ENCODE data around the gene C9orf50.

C9orf50 gene

DNA sequence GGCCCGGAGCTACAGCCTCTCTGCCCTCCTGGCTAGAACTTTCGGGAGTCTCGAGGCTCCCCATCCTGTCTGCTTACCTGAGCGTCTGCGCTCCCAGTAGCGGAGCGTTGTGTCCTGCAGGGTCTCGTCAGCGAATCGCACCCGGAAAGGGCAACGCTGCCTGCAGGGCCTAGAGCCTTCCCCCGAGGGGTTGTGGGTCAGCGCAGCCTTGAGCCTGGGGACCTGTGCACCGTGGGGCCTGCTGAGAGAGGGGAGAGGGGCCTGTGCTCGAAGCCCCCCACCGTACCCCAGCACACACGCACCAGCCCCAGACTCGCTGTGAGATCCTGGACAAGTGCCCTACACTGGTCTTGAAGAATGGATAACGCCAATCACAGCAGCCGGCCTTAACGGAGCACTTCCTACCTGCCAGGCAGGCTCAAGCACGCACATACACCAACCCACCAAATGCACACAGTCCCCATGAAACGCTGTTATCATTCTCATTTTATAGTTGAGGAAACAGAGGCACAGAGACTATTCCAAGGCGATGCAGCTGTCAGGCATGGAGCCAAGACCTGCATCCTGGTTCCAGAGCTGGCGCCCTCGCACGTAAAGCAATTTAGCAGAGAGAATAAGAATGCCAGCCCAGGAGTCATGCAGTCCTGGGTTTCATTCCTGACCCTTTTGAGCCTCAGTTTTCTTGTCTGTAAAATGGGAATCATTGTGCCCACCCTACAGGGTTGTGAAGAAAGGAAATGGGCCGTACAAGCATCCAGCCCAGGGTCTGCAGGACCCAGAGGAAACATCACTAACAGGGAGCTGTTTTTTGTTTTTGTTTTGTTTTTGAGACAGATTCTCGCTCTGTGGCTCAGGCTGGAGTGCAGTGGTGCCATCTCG lies 5.3 kb downstream of the C9orf50 start:
- DNase-seq (ENCODE audit: low read depth in 2 of 2): no peak
- no peak overlapping the region for H3K4me3 ChIP-seq (replicated peaks in 1 of 2; ENCODE audit: low read depth in 2 of 2, low read length in 2 of 2)
- TF ChIP-seq, protein P1, sequence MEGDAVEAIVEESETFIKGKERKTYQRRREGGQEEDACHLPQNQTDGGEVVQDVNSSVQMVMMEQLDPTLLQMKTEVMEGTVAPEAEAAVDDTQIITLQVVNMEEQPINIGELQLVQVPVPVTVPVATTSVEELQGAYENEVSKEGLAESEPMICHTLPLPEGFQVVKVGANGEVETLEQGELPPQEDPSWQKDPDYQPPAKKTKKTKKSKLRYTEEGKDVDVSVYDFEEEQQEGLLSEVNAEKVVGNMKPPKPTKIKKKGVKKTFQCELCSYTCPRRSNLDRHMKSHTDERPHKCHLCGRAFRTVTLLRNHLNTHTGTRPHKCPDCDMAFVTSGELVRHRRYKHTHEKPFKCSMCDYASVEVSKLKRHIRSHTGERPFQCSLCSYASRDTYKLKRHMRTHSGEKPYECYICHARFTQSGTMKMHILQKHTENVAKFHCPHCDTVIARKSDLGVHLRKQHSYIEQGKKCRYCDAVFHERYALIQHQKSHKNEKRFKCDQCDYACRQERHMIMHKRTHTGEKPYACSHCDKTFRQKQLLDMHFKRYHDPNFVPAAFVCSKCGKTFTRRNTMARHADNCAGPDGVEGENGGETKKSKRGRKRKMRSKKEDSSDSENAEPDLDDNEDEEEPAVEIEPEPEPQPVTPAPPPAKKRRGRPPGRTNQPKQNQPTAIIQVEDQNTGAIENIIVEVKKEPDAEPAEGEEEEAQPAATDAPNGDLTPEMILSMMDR (IDR thresholded peaks at IDR 0.05; ENCODE audit: low read depth, low read length): no peak

DNA sequence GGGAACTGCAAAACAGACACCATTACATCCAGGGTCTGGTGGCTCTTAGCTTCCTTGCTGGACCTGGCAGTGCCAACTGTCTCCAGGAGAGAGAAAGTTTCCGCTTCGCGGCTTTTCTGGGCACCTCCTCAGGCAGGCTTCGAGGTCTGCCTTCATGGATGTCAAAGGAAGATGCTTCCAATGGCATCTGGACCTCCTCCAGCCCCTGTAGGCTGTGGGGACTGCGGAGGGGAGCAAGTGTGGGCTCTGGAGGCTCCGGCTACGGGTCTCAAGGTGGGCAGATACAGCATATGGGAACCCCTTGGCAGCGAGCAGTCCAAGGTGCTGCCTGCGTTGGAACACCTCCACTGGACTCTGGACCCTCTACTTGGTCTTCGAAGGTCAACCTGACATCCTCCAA lies 6.0 kb downstream of the C9orf50 start:
- no peak for DNase-seq (ENCODE audit: low read depth in 2 of 2)
- TF ChIP-seq, protein P1 (IDR thresholded peaks at IDR 0.05; ENCODE audit: low read depth, low read length): no peak
- H3K4me3 ChIP-seq (replicated peaks in 1 of 2; ENCODE audit: low read depth in 2 of 2, low read length in 2 of 2): no peak overlapping the region

DNA sequence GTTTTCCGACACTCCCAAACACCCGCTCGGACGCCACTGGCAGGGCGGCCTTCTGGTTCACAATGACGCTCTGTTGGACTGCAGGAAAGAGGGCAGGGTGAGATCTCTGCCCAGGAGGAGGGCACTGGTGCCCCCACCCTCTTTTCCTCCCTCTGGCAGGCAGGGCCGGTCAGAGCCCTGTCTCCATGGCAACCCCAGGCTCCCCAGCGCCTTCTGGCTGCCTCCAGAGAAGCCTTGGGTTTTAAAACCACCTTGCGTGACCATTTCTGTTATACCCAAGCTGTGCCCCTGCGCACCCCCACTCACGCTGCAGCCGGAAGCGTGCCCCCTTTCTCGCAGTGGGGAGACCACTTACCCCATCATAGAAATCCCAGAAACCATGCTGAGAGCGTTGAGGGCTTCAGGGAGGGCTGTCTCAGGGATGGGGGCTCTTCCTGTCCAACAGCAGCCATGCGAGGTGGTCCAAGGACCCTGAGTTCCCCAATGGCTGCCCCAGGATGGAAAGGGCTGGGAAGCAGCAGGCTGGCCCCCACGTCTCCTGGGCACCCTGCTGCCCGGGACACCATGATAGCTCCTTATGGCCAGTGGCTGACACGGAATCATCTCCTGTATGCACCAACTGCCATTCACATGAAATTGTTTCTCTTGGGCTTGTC lies 7.3 kb downstream of the C9orf50 start:
- DNase-seq (ENCODE audit: low read depth in 2 of 2): no peak
- TF ChIP-seq, protein P1 (IDR thresholded peaks at IDR 0.05; ENCODE audit: low read depth, low read length): no peak

DNA sequence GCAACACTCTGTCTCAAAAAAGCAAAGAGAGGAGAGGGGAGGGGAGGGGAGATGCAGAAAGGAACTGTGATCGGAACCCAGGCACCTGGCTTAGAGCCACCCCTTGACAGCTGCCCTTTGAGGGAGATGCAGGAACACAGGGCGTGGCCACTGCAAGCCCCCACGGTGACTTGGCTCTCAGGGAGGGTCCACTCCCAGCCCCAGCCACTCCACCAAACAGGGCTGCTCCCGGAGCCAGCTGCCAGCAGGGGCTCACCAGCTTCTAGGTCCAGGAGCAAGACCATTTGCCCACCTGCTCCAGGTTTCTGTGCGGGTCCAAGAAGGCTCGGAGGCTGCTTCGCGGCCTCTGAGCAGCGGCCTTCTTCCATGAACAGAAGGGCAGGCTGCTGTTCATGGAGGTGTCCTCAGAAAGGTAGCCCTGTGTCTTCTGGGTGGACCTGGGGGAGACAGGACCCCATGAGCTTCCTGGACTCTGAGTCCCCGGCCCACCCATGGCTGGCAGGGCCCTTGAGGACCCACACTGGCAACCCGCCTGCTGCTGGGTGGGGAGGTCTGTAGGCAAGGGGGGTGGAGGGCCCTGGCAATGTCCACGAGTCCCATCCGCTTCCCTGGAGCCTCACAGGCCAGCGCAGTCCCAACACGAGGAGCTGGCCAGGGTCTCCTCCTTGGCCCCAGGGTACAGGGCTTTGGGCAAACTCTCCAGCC lies 7.9 kb downstream of the C9orf50 start:
- TF ChIP-seq, protein P1 (IDR thresholded peaks at IDR 0.05; ENCODE audit: low read depth, low read length): no peak
- DNase-seq (ENCODE audit: low read depth in 2 of 2): no peak
- no peak overlapping the region for H3K4me3 ChIP-seq (replicated peaks in 1 of 2; ENCODE audit: low read depth in 2 of 2, low read length in 2 of 2)

More for the DNA sequence above, 7.3 kb downstream of the C9orf50 start:
- no peak overlapping the region for H3K4me3 ChIP-seq (replicated peaks in 1 of 2; ENCODE audit: low read depth in 2 of 2, low read length in 2 of 2)

DNA sequence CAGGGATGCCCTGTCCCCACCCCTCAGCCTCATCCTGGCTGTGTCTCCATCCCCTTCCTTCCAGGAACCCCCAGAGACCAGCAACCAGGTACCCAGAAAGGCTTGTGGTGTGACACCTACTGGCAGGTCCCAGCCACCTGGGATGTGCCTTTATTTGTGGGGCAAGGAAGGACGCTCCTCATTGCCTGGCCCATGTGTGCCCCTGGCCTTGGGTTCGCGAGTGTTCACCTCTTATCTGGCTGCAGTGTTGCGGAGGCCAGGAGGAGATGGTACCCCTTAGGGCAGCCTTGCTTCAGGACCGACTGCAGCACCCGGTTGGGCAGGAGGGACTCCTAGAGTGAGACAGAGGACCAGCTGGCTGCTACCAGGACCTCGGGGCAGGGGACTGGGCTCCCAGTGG lies 8.8 kb downstream of the C9orf50 start:
- no peak overlapping the region for H3K4me3 ChIP-seq (replicated peaks in 1 of 2; ENCODE audit: low read depth in 2 of 2, low read length in 2 of 2)
- no peak for DNase-seq (ENCODE audit: low read depth in 2 of 2)
- TF ChIP-seq, protein P1 (IDR thresholded peaks at IDR 0.05; ENCODE audit: low read depth, low read length): no peak

DNA sequence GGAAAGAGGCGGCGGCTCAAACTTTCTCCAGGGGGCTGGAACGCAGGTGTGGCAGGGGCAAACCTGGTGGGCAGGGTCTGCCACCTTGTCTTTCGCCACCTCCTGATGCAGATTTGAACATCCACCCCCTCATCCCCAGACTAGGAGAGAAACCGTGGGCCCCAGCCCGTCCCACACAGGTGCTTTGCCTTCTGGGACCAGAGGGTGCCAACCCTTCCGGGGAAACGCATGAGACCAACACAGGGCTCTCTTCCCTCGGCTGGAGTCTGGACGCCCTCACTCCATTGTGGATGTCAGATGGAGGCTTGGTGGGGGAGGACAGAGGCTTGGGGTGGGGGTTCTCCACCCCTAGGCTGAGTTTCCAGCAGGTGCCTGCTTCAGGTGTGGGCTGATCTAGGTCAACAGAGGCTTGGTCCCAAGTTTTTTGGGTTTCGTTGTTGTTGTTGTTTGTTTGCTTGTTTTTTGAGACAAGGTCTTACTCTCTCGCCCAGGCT lies 9.5 kb downstream of the C9orf50 start:
- TF ChIP-seq, protein P1 (IDR thresholded peaks at IDR 0.05; ENCODE audit: low read depth, low read length): no peak
- H3K4me3 ChIP-seq (replicated peaks in 1 of 2; ENCODE audit: low read depth in 2 of 2, low read length in 2 of 2): peak overlapping the region in 1 of 2 donors; percentile 61
- DNase-seq (ENCODE audit: low read depth in 2 of 2): no peak

Data from cardiac fibroblast (primary cell).